ENCODE results near the gene MYO9A.

The MYO9A gene

GRCh38 chr15:71826196-71826595 is 291.8 kb downstream of the MYO9A start:
- H3K27ac ChIP-seq = no peak overlapping the region
- no peak for TF ChIP-seq CTCF (IDR thresholded peaks at IDR 0.05)
- no peak for TF ChIP-seq ZFX (IDR thresholded peaks at IDR 0.05; ENCODE audit: borderline replicate concordance)

- no peak overlapping the region for H3K27ac ChIP-seq
- TF ChIP-seq ZFX (IDR thresholded peaks at IDR 0.05; ENCODE audit: borderline replicate concordance) (no peak), CTCF (IDR thresholded peaks at IDR 0.05) (no peak)
Observed at GRCh38 chr15:71825021-71825730, 292.8 kb downstream of the MYO9A start.

GRCh38 chr15:71823801-71824200 is 294.1 kb downstream of the MYO9A start:
- H3K27ac ChIP-seq = no peak overlapping the region
- TF ChIP-seq CTCF (IDR thresholded peaks at IDR 0.05) (no peak), ZFX (IDR thresholded peaks at IDR 0.05; ENCODE audit: borderline replicate concordance) (no peak)

GRCh38 chr15:71822890-71823630 is 294.9 kb downstream of the MYO9A start:
- no peak overlapping the region for H3K27ac ChIP-seq
- TF ChIP-seq CTCF (IDR thresholded peaks at IDR 0.05) = no peak
- TF ChIP-seq ZFX (IDR thresholded peaks at IDR 0.05; ENCODE audit: borderline replicate concordance) = no peak

- TF ChIP-seq ZFX (IDR thresholded peaks at IDR 0.05; ENCODE audit: borderline replicate concordance) (no peak), CTCF (IDR thresholded peaks at IDR 0.05) (no peak)
- no peak overlapping the region for H3K27ac ChIP-seq
Observed at GRCh38 chr15:71821547-71822129, 296.3 kb downstream of the MYO9A start.

- TF ChIP-seq CTCF (IDR thresholded peaks at IDR 0.05) (no peak), ZFX (IDR thresholded peaks at IDR 0.05; ENCODE audit: borderline replicate concordance) (no peak)
Observed at GRCh38 chr15:71820127-71820526, 297.8 kb downstream of the MYO9A start.

GRCh38 chr15:71817351-71817750 is 300.6 kb downstream of the MYO9A start:
- no peak for TF ChIP-seq ZFX (IDR thresholded peaks at IDR 0.05; ENCODE audit: borderline replicate concordance)
- no peak for TF ChIP-seq CTCF (IDR thresholded peaks at IDR 0.05)
- H3K27ac ChIP-seq = no peak overlapping the region

More at GRCh38 chr15:71820127-71820526, 297.8 kb downstream of the MYO9A start:
- H3K27ac ChIP-seq = no peak overlapping the region

Data from 22Rv1 (cell line).